K562 (cell line): ENCODE results near the gene GGT5.

Experiments
- BHLHE40 ChIP-seq: IDR thresholded peaks from 2 replicates; pipeline ENCODE4 v1.6.1; 2011; ENCODE audit warnings: low read length, improper control_type of control experiment
- BMI1 ChIP-seq: fragments of 150-350 bp; IDR thresholded peaks from 2 replicates; pipeline ENCODE4 v1.6.1; 2014; ENCODE audit warnings: low read length
- IFI16 ChIP-seq: fragments of 250-450 bp; sonication (Bioruptor Pico); IDR thresholded peaks from 2 replicates; pipeline ENCODE4 v2.1.2; 2022; ENCODE audit warnings: mild to moderate bottlenecking, inconsistent platforms
- NCOR1 ChIP-seq: fragments of 450-650 bp; IDR thresholded peaks from 2 replicates; pipeline ENCODE4 v1.6.1; 2016; ENCODE audit warnings: mild to moderate bottlenecking, moderate library complexity
- PML ChIP-seq: IDR thresholded peaks from 2 replicates; pipeline ENCODE4 v1.6.1; 2012; ENCODE audit warnings: low read length, inconsistent platforms
- RNF2 ChIP-seq: sonication (generic); IDR thresholded peaks from 2 replicates; pipeline ENCODE4 v1.6.1; 2016
- STAT5A ChIP-seq: IDR thresholded peaks from 2 replicates; pipeline ENCODE4 v1.6.1; 2012; ENCODE audit warnings: low read length, inconsistent platforms, borderline replicate concordance
- TBL1XR1 ChIP-seq, 2 experiments: IDR thresholded peaks; 2 replicates each; pipeline ENCODE4 v1.6.1; 2012; ENCODE audit warnings: improper control_type of control experiment in 2 of 2, low read length in 2 of 2, mild to moderate bottlenecking in 1 of 2
- TF ChIP-seq, protein P1 (sequence below), 3 experiments: IDR thresholded peaks in 2 of 3; conservative IDR thresholded peaks in 1 of 3; 2 replicates each; pipeline ENCODE4 v1.5.1; 2011 to 2012; ENCODE audit warnings: low read length in 3 of 3, mild to moderate bottlenecking in 3 of 3, control low read depth in 2 of 3, improper control_type of control experiment in 1 of 3, inconsistent platforms in 1 of 3, low read depth in 1 of 3, mixed read lengths in 1 of 3, moderate library complexity in 1 of 3; ENCODE audit not compliant: insufficient read depth in 2 of 3
- TF ChIP-seq, protein P2 (sequence below), 2 experiments: fragments of 450-650 bp; formaldehyde crosslinking in 1 of 2; IDR thresholded peaks; 2 replicates each; pipeline versions ENCODE4 v1.4.0 to v1.6.1; 2014 to 2020; ENCODE audit warnings: mild to moderate bottlenecking in 2 of 2, borderline replicate concordance in 1 of 2, low read depth in 1 of 2
- TF ChIP-seq, protein P3 (sequence below): fragments of 450-650 bp; IDR thresholded peaks from 2 replicates; pipeline ENCODE4 v1.6.1; 2016

DNA sequence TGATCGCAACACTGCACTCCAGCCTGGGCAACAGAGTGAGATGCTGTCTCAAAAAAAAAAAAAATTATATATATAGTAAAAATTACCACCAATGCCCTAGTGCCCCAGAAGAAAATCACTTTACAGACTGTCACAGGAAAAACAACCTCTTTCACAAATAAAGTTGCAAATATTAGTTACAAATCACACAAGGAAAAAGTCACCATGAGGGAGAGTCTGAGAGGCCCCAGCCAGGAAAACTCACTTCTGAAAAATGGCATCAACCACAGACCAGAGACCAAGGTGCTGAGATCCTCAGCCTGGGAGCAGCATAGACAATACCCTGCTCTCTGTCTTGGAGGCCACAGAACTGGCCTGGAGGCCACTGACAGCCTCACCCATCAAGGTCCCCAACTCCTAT, 20.4 kb downstream of the GGT5 start:
- TF ChIP-seq, protein P1, sequence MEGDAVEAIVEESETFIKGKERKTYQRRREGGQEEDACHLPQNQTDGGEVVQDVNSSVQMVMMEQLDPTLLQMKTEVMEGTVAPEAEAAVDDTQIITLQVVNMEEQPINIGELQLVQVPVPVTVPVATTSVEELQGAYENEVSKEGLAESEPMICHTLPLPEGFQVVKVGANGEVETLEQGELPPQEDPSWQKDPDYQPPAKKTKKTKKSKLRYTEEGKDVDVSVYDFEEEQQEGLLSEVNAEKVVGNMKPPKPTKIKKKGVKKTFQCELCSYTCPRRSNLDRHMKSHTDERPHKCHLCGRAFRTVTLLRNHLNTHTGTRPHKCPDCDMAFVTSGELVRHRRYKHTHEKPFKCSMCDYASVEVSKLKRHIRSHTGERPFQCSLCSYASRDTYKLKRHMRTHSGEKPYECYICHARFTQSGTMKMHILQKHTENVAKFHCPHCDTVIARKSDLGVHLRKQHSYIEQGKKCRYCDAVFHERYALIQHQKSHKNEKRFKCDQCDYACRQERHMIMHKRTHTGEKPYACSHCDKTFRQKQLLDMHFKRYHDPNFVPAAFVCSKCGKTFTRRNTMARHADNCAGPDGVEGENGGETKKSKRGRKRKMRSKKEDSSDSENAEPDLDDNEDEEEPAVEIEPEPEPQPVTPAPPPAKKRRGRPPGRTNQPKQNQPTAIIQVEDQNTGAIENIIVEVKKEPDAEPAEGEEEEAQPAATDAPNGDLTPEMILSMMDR (IDR thresholded peaks at IDR 0.05 in 2 of 3, conservative IDR thresholded peaks at IDR 0.05 in 1 of 3; ENCODE audit: insufficient read depth in 2 of 3, low read depth in 1 of 3, low read length in 3 of 3): no peak
- TF ChIP-seq NCOR1: no peak
- no peak for TF ChIP-seq RNF2
- TF ChIP-seq BMI1: no peak
- no peak for TF ChIP-seq IFI16 (CRISPR knock-in tag)
- TF ChIP-seq, protein P2, sequence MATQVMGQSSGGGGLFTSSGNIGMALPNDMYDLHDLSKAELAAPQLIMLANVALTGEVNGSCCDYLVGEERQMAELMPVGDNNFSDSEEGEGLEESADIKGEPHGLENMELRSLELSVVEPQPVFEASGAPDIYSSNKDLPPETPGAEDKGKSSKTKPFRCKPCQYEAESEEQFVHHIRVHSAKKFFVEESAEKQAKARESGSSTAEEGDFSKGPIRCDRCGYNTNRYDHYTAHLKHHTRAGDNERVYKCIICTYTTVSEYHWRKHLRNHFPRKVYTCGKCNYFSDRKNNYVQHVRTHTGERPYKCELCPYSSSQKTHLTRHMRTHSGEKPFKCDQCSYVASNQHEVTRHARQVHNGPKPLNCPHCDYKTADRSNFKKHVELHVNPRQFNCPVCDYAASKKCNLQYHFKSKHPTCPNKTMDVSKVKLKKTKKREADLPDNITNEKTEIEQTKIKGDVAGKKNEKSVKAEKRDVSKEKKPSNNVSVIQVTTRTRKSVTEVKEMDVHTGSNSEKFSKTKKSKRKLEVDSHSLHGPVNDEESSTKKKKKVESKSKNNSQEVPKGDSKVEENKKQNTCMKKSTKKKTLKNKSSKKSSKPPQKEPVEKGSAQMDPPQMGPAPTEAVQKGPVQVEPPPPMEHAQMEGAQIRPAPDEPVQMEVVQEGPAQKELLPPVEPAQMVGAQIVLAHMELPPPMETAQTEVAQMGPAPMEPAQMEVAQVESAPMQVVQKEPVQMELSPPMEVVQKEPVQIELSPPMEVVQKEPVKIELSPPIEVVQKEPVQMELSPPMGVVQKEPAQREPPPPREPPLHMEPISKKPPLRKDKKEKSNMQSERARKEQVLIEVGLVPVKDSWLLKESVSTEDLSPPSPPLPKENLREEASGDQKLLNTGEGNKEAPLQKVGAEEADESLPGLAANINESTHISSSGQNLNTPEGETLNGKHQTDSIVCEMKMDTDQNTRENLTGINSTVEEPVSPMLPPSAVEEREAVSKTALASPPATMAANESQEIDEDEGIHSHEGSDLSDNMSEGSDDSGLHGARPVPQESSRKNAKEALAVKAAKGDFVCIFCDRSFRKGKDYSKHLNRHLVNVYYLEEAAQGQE (IDR thresholded peaks at IDR 0.05; ENCODE audit: borderline replicate concordance): no peak
- TF ChIP-seq, protein P2 (CRISPR knock-in tag; IDR thresholded peaks at IDR 0.05; ENCODE audit: low read depth): no peak
- no peak for TF ChIP-seq STAT5A
- TF ChIP-seq TBL1XR1 (IDR thresholded peaks at IDR 0.05; ENCODE audit: low read length in 2 of 2): no peak
- TF ChIP-seq BHLHE40: no peak
- TF ChIP-seq, protein P3, sequence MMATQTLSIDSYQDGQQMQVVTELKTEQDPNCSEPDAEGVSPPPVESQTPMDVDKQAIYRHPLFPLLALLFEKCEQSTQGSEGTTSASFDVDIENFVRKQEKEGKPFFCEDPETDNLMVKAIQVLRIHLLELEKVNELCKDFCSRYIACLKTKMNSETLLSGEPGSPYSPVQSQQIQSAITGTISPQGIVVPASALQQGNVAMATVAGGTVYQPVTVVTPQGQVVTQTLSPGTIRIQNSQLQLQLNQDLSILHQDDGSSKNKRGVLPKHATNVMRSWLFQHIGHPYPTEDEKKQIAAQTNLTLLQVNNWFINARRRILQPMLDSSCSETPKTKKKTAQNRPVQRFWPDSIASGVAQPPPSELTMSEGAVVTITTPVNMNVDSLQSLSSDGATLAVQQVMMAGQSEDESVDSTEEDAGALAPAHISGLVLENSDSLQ: no peak
- TF ChIP-seq PML: no peak
